Measurements from ENCODE around the gene ASIC3.

Gene ASIC3

GRCh38 chr7:151075978-151076426, 27.7 kb downstream of the ASIC3 start:
- no peak for DNase-seq

DNA sequence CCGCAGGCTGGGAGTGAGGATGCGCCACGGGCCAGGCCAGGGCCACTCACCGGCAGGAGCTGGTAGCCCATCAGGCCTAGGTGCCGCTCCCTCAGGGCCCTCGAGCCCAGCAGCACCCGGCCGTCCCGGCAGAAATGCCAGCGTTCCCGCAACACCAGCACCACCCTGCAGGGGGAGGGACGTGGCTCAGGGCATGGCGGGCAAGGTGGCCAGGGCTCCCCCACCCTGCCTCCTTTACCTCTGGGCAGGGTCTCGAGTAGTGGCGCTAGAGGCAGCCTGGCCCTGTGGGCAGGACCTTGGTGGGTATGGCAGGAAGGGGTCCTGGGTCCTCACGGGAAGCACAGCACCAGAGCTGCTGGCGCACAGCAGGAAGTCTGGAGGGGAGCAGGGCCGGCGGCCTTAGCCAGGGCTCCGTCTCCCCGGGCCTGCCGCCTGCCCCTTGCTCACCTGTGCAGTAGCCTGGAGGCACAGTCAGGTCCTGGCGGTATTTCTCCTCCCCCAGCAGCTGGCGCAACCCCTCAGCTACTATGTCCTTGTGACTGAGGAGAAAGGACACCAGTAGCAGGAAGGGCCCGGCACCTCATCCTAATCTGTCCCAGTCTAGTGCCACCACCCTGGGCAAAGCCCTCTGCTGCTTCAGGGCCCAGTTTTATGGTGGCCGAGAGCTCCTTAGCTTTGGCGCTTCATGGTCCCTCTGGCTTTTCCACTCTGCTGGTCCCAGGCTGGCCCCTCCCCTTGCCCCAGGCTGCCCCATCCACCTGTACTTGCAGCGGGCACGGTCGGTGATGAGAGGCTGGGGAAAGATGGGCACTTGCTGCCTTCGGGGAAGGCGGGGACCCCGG, 28.8 kb downstream of the ASIC3 start:
- no peak for DNase-seq

DNA sequence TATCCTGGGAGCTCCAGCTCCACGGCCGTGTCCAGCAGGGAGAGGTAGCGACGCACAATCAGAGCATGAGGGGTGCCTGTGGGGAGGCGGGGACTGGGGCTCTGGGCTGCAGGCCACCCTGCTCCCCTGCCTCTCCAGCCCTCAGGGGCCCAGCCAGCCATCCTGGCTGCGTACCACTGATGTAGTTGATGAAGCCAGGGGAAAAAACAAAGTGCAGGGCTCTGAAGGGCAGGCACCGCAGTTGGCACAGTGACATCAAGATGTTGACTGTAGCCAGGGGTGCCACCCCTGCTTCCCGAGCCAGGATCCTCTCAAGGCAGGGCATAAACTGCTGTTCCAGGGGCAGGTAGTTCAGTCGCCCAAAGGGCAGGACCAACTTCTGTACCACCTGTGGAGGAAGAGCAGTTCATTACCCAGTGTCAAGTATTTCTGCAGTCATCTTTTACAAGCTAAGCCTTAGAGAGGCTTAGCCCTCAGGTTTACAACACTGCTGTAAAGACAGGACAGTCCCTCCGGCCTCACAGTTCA, 29.4 kb downstream of the ASIC3 start:
- no peak for DNase-seq

DNA sequence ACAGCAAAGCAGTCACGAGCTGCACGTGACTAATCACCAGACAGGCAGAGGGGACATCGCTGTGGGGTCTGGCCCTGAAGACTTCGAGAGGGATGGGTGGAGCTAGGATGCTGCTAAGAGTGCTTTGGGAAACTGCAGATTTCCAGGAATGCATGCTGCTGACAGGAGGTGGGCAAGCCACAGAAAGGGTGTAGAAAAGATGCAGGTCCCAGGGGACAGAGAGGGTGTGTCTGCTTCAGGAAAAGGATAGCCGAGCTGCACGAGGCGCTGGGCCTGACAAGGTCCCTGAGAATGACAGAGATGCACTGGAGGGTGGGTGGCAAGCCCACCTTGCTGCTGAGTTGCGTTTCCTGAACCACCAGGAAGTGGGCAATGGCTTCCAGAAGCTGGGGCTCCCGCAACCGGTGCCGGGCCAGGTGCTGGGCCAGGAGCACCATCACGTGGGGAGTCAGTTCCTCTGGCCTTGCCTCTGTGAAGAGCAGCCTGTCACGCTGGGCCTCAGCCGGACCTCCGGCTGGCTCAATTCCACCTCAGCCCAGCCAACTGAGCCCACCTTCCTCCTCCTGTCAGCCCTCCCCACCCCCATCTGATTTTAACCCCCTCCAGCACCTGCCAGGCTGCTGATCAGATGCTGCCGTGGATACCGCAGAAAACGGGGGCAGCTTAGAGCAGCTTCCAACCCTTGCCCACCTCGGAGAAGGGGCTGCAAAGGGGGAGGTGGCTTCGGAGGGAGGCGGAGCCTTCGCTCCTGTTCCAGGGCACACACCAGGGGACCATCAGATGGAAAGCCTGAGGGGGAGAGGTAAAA, 30.1 kb downstream of the ASIC3 start:
- no peak for DNase-seq

DNA sequence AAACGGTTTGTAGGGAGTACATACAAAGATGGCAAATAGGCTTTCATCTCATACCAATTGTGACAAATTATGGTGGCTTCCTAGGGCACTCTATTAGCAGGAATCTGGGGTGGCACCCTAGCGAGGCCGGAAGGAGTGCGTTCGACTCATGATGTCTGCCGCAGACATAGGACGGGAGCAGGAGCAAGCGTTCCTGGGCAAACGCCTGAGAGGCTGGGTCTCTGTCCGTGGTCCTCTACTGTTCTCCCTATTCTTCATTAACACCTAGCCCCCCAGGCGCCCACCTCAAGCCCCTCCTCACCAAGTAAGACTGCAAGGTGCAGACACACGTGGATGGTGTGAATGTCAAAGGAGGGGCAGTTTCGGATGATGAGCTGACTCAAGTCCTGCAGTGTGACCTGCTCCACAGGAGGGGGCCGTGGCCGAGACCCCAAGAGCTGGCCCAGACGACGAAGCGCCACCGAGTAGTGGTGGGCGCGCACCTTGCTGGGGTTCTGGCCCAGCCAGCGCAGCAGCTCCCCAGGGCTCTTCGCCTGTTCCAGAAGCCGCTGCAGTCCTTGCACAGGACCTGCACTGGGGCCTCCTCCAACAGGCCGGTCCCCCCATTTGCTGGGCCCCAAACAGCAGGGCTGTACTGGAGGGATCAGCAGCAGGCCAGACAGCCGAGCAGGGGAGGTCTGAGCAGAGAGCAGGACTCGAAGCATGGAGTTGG, 31.0 kb downstream of the ASIC3 start:
- no peak for DNase-seq

DNA sequence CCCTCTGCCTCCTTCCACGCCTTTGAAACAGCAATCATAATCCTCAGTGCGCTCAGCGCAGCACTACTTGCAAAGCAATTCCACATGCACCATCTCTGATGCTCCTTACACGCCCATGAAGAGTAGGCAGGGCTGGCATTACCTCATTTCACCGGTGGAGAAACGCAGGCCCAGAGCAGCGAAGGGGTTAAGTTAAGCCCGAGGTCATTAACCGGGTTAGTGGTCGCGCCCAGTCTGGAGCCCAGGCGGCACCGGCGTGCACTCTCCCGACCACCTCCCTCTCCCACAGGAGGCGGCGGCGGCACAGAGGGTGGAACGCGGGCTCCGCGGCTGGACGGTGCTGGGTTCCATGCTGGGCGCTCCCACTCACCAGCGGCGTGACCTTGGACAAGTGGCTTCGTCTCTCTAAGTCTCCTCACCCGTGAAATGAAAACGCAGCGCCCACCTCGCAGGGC, 31.8 kb downstream of the ASIC3 start:
- no peak for DNase-seq

- peak; percentile 80 for DNase-seq
These were observed 32.3 kb downstream of the ASIC3 start, which contains the start of gene FASTK for GRCh38 chr7:151080522-151081169. Gene FASTK (minus strand): TSS chr7:151080809. CDS start chr7:151080766, 43 bp downstream.

GRCh38 chr7:151081170-151082101, 33.1 kb downstream of the ASIC3 start:
- DNase-seq: no peak

DNA sequence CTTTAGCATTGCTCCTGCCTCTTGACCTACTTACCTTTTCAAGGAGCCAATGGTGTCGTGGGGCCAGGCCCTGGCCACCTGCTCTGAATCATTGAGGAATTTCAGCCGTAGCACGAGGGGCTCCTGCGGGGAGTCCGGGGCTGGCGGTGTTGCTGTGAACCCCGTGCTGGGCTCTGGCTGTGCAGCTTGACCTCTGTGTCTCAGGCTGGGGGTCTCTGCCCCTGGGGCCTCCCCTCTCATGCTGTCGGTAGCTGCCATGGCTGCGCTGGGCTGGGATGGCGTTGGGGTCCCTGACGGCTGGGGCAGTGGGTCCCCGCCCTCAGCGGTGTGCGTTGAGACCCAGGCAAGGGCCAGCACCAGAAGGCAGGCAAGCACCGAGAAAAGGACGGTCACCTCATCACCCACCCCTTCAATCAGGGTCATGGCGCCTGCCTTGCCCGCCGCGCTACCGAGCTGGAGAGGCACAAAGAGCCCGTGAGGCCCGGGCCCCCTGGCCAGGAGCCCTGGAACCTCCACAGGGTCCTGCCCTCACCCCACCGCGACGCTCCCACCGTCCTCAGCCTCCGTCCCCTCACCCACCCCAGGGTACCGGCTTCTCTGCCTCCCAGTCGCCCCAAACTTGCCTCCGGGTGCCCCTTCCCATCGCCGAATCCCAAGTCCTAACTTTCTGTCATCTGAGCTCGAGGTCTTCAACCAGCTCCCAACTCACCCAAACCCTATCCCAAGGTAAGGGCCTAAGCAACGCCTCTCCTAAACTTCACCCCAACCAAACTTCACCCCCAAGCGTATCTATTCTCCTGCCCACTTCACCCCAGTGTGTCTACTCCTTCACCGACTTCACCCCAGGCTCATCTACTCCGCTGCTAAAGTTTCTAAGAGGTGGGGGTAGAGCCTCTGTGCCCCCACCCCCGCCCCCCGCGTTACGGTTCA, 34.1 kb downstream of the ASIC3 start:
- no peak for DNase-seq

DNA sequence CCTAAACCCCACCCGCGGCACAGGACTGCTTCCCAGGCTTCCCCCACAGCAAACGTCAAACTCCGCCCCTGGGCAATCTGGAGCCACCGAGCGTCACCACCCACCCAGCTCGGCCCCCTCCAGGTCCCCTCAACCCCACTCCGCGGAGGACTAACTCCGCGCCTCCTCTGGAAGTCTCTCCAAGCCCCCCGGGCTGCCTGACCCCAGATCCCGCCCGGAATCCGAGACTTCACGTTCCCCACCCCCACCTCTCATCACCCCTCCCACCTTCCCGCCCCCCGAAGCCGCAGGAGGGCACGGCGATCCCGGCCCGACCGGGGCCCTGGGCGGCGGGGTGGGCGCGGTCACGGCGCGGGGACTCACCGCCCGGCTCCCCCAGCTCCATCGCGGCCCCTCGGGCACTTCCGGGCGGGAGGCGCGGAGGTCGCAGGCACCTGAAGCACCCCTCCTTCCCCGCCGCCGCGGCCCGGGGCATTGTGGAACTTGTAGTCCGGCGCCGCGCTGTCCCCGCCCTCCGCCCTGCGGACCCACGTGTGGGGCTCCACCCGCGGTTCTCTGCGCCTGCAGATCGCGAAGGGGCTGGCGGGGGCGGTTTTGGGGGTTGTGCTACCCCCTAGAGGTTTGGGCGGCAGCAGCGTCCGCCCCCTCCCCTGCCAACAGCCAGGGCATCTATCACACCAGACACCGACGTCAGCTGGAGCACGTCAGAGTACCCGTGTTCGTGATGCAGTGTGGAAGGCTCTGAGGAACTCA, 34.9 kb downstream of the ASIC3 start, which contains the start of gene TMUB1:
TSS of gene TMUB1 (minus strand) at position 423 of the 753 bp plus-strand sequence. CDS start 930 bp downstream, outside the sequence.
- DNase-seq: peak; percentile 27

GRCh38 chr7:151083824-151084160, 35.5 kb downstream of the ASIC3 start:
- DNase-seq: no peak

DNA sequence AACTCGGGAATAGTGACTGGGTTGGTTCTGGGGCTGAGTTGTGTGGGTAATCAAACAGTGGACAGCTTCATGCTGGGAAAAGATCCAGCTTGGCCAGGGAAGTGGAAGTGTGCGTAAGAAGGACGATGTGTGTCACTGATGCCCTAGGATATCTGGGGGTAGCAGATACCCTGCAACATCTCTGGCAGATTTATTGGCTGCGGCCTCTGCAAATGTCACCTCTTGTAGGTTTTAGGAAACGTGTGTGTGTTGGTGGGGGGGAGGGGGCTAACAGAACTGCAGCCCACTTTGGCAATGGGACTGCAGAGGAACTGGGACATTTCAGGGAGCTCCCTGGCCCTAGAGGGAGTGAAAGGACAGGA, 37.0 kb downstream of the ASIC3 start:
- DNase-seq: no peak

DNA sequence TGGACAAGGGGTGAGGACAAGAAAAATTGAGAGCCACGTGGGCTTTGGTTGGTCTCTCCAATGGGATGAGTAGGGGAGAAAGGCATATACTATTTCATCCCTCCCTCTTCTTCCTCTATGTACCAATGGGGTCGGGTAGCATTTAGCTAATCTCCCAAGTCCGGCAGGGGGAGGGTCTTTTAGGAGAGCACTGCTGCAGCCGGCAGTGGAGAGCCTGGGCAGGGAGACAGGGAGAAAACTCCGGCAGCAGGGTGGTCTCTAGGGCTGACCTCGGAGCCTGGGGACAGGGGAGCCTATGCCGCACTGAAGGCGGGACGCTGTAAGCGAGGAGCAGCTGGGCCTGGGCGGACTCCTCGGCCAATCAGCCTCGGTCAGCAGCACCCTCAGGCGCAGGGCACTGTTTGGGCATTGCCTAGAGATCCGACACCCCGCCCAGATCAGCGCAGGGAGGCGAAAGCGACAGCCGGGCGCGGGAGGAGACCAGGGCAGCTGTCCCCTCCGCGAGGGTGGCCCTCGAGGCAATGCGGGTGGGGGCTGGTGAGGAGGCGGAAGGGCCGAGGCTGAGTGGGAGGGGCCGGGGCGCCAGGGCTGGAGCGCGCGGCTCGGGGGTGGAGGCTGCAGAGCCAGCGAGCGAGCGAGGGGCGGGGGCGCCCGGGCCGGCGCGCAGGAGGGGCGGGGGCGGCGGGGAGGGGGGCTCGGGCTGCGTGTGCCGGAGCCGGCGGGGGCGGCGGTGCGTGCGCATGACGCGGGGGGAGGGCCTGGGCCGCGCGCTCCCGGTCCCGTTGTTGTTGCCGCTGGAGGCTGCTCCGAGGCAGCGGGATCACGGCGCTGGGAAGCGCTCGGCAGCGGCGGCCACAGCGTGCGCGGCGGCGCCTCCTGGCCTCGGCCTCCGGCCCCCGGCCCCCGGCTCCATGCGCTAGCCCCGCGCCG, 37.6 kb downstream of the ASIC3 start, which contains the start of gene AGAP3:
TSS of gene AGAP3 (plus strand) at position 785 of the 930 bp plus-strand sequence. CDS start 267 bp downstream, outside the sequence.
- peak; percentile 62 for DNase-seq

DNA sequence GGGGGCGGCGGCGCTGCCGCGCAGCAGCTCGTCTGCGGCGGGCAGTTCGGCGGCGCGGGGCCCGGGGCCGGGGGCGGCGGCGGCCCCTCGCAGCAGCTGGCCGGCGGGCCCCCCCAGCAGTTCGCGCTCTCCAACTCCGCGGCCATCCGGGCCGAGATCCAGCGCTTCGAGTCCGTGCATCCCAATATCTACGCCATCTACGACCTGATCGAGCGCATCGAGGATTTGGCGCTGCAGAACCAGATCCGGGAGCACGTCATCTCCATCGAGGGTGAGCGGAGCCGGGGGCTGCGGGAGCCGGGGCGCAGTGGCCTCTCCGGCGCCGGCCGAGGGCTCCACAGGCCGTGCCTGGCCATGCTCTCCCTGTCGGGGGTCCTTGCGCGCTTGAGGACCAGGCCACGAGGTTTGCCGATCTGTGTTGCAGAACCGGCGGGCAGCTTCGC, 38.5 kb downstream of the ASIC3 start:
- DNase-seq: no peak

- DNase-seq: no peak
These were observed 39.1 kb downstream of the ASIC3 start for GRCh38 chr7:151087245-151088018.

DNA sequence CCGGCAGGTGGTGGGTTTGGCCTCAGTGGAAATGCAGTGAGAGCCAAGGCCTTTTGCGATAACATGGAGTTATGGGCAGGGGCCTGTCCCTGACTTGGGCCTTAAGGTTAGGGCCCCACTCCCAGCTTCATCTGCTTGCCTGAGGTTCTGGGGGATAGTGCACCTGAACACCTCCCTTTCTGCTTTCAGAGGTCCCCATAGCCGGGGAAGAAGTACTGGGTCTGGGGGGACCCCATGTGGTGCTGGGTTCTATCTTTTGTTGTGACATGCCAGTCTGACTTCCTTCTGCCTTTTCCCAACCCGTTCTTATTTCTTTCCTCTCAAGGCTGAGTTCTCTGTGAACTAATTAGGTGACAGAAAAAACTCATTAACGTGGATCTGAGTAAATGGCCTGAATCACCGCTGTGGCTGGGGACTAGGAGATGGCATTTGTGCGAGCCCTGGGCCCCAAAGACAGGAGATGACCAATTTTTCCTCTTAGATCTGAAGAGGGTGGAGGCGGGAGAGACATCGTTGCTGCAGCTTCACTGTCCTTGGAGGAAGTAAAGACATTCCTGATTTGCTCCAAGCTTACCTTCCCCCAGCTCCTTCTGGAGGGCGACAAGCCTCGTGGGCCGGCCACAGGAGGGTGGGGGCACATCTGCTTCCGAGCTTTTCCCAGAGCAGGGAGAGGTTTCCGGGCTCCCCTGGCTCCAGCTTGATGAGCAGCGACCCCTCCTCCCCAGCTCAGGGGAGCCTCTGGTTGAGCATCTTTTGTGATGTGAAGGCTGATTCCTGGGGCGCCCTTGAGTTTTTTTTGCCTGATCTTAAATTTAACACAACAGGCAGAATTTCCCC, 39.9 kb downstream of the ASIC3 start:
- DNase-seq: no peak
